GM18499 (cell line): ENCODE results near the gene ATOSB.

Experiments used
- ATAC-seq: cut with Tn5 transposase; IDR thresholded peaks from one replicate; pipeline ENCODE4 v1.9.1; 2021; ENCODE audit warnings: moderate number of reproducible peaks; ENCODE audit not compliant: insufficient read depth, unreplicated experiment

Gene ATOSB

GRCh38 chr9:35059438-35059837, 56.2 kb downstream of the ATOSB start:
- ATAC-seq = no peak

GRCh38 chr9:35057271-35057620, 58.4 kb downstream of the ATOSB start:
- no peak for ATAC-seq

GRCh38 chr9:35056571-35057270, 58.9 kb downstream of the ATOSB start:
- no peak for ATAC-seq

GRCh38 chr9:35054871-35055644, 60.6 kb downstream of the ATOSB start:
- ATAC-seq = no peak

GRCh38 chr9:35054185-35054835, 61.4 kb downstream of the ATOSB start:
- no peak for ATAC-seq
